SK-N-SH treated with all-trans-retinoic acid at 6 μM for 48 hours (cell line): Measurements from ENCODE around the gene MSMO1.

ENCODE experiments used
- ATAC-seq: fragments of 200-7000 bp; cut with Tn5 transposase; 3 replicates; pipeline ENCODE4 v1.9.1; 2020; ENCODE audit warnings: mild to moderate bottlenecking, moderate library complexity
- ARNTL ChIP-seq: fragments of 450-650 bp; formaldehyde crosslinking; IDR thresholded peaks from 2 replicates; pipeline ENCODE4 v1.5.0; 2020; ENCODE audit warnings: low read depth, mild to moderate bottlenecking, moderate library complexity, borderline replicate concordance
- CSDC2 ChIP-seq: fragments of 250-450 bp; sonication (Bioruptor Pico); IDR thresholded peaks from 2 replicates; pipeline ENCODE4 v1.5.0; 2020; ENCODE audit warnings: mild to moderate bottlenecking, moderate library complexity
- CSRNP3 ChIP-seq: fragments of 250-450 bp; sonication (Bioruptor Pico); IDR thresholded peaks from 2 replicates; pipeline ENCODE4 v1.5.1; 2021; ENCODE audit warnings: mild to moderate bottlenecking, moderate library complexity
- ESRRG ChIP-seq: fragments of 250-450 bp; sonication (Bioruptor Pico); IDR thresholded peaks from 2 replicates; pipeline ENCODE4 v1.6.1; 2021; ENCODE audit warnings: mild to moderate bottlenecking
- GLIS3 ChIP-seq: fragments of 250-450 bp; sonication (Bioruptor Pico); IDR thresholded peaks from 2 replicates; pipeline ENCODE4 v1.5.0; 2020; ENCODE audit warnings: mild to moderate bottlenecking, moderate library complexity
- ISL1 ChIP-seq: fragments of 250-450 bp; sonication (Bioruptor Pico); IDR thresholded peaks from 2 replicates; pipeline ENCODE4 v2.1.2; 2022; ENCODE audit warnings: mild to moderate bottlenecking, moderate library complexity
- OSR1 ChIP-seq: fragments of 250-450 bp; sonication (Bioruptor Pico); IDR thresholded peaks from 2 replicates; pipeline ENCODE4 v1.8.0; 2022; ENCODE audit warnings: moderate library complexity, mild to moderate bottlenecking, inconsistent platforms
- PATZ1 ChIP-seq: fragments of 250-450 bp; sonication (Bioruptor Pico); IDR thresholded peaks from 2 replicates; pipeline ENCODE4 v1.8.0; 2020; ENCODE audit warnings: mild to moderate bottlenecking, moderate library complexity, borderline replicate concordance
- POU6F1 ChIP-seq: fragments of 250-450 bp; sonication (Bioruptor Pico); IDR thresholded peaks from 2 replicates; pipeline ENCODE4 v1.8.0; 2021; ENCODE audit warnings: low read depth, mild to moderate bottlenecking, moderate library complexity, borderline replicate concordance
- PPARA ChIP-seq: fragments of 250-450 bp; sonication (Bioruptor Pico); IDR thresholded peaks from 2 replicates; pipeline ENCODE4 v1.5.0; 2020; ENCODE audit warnings: mild to moderate bottlenecking, borderline replicate concordance
- RARB ChIP-seq: fragments of 250-450 bp; sonication (Bioruptor Pico); IDR thresholded peaks from 2 replicates; pipeline ENCODE4 v1.8.0; 2021; ENCODE audit warnings: mild to moderate bottlenecking, moderate library complexity
- SNAI2 ChIP-seq: fragments of 250-450 bp; sonication (Bioruptor Pico); IDR thresholded peaks from 2 replicates; pipeline ENCODE4 v1.5.0; 2020; ENCODE audit warnings: mild to moderate bottlenecking, moderate library complexity
- TCF4 ChIP-seq: fragments of 250-450 bp; sonication (Bioruptor Pico); IDR thresholded peaks from 2 replicates; pipeline ENCODE4 v1.8.0; 2021; ENCODE audit warnings: mild to moderate bottlenecking, moderate library complexity, borderline replicate concordance
- TOX ChIP-seq: fragments of 250-450 bp; sonication (Bioruptor Pico); IDR thresholded peaks from 2 replicates; pipeline ENCODE4 v1.8.0; 2021; ENCODE audit warnings: mild to moderate bottlenecking, moderate library complexity, borderline replicate concordance
- TSHZ2 ChIP-seq: fragments of 250-450 bp; sonication (Bioruptor Pico); IDR thresholded peaks from 2 replicates; pipeline ENCODE4 v1.5.0; 2020; ENCODE audit warnings: mild to moderate bottlenecking, moderate library complexity
- ZC3H10 ChIP-seq: fragments of 250-450 bp; sonication (Bioruptor Pico); IDR thresholded peaks from 2 replicates; pipeline ENCODE4 v1.5.1; 2021; ENCODE audit warnings: mild to moderate bottlenecking, moderate library complexity
- ZFP3 ChIP-seq: fragments of 250-450 bp; sonication (Bioruptor Pico); IDR thresholded peaks from 2 replicates; pipeline ENCODE4 v1.5.0; 2020; ENCODE audit warnings: mild to moderate bottlenecking, moderate library complexity
- ZFP30 ChIP-seq: fragments of 450-650 bp; formaldehyde crosslinking; IDR thresholded peaks from 2 replicates; pipeline ENCODE4 v1.5.0; 2022; ENCODE audit warnings: mild to moderate bottlenecking, moderate library complexity
- ZNF565 ChIP-seq: fragments of 450-650 bp; formaldehyde crosslinking; conservative IDR thresholded peaks from 2 replicates; pipeline ENCODE4 v1.5.0; 2020; ENCODE audit warnings: low read depth, mild to moderate bottlenecking, moderate library complexity
- ZNF70 ChIP-seq: fragments of 450-650 bp; formaldehyde crosslinking; IDR thresholded peaks from 2 replicates; pipeline ENCODE4 v1.5.0; 2020; ENCODE audit warnings: mild to moderate bottlenecking, moderate library complexity
- ZNF8 ChIP-seq: fragments of 450-650 bp; formaldehyde crosslinking; IDR thresholded peaks from 2 replicates; pipeline ENCODE4 v1.5.0; 2020; ENCODE audit warnings: mild to moderate bottlenecking, moderate library complexity

The MSMO1 gene

GRCh38 chr4:165330666-165331065 is 3.2 kb downstream of the MSMO1 start (continued):
- TF ChIP-seq ZNF565 (CRISPR knock-in tag) (no peak), PPARA (CRISPR knock-in tag) (no peak)

- TF ChIP-seq CSDC2 (CRISPR knock-in tag) = no peak
- no peak for TF ChIP-seq POU6F1 (CRISPR knock-in tag)
- no peak for TF ChIP-seq ARNTL (CRISPR knock-in tag)
- TF ChIP-seq GLIS3 (CRISPR knock-in tag) = no peak
- TF ChIP-seq ZFP3 (CRISPR knock-in tag) = no peak
- no peak for TF ChIP-seq OSR1 (CRISPR knock-in tag)
- no peak for TF ChIP-seq PATZ1 (CRISPR knock-in tag)
- TF ChIP-seq ISL1 = no peak
- TF ChIP-seq ZC3H10 (CRISPR knock-in tag) = no peak
- no peak for ATAC-seq
These were observed 3.9 kb downstream of the MSMO1 start for GRCh38 chr4:165331359-165331758.

- TF ChIP-seq TSHZ2 (CRISPR knock-in tag) = no peak
- TF ChIP-seq RARB (CRISPR knock-in tag) = no peak
- no peak for TF ChIP-seq GLIS3 (CRISPR knock-in tag)
- TF ChIP-seq TOX (CRISPR knock-in tag) = no peak
- no peak for TF ChIP-seq SNAI2
- no peak for TF ChIP-seq ZNF70 (CRISPR knock-in tag)
- no peak for TF ChIP-seq ARNTL (CRISPR knock-in tag)
- no peak for TF ChIP-seq ZNF8 (CRISPR knock-in tag)
- TF ChIP-seq CSRNP3 (CRISPR knock-in tag) = no peak
- no peak for TF ChIP-seq OSR1 (CRISPR knock-in tag)
- no peak for TF ChIP-seq PPARA (CRISPR knock-in tag)
- TF ChIP-seq POU6F1 (CRISPR knock-in tag) = no peak
- TF ChIP-seq CSDC2 (CRISPR knock-in tag) = no peak
- no peak for TF ChIP-seq PATZ1 (CRISPR knock-in tag)
- TF ChIP-seq TCF4 (CRISPR knock-in tag) = no peak
- no peak for TF ChIP-seq ESRRG (CRISPR knock-in tag)
- no peak for TF ChIP-seq ZFP3 (CRISPR knock-in tag)
- no peak for TF ChIP-seq ISL1
- TF ChIP-seq ZFP30 = no peak
- ATAC-seq = no peak
These were observed 4.4 kb downstream of the MSMO1 start for GRCh38 chr4:165331823-165332222.
